Activated gamma-delta T cell (primary cell): ENCODE data around the gene KLF17.

Experiments
- DNase-seq: peaks from one replicate; lab custom pipeline; 2025; lab: John Stamatoyannopoulos, UW

The KLF17 gene

DNA sequence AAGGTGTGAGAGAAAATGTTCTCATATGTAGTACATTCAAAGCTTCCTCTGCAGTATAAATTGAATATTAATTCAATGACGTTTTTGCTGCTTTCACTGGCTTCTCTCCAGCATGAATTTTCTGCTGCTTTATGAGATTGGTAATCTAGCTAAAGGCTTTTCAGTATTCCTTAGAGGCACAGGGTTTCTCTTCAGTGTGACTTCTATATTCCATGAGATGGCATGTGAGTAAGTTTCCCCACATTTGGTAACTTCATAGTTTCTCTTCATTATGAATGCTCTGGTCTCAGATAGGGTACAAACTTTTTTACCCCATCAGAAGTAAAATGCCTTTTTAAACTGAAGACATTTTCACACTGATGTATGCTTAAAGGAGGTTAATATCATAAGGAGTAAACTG lies 33.2 kb downstream of the KLF17 start:
- DNase-seq = no peak

DNA sequence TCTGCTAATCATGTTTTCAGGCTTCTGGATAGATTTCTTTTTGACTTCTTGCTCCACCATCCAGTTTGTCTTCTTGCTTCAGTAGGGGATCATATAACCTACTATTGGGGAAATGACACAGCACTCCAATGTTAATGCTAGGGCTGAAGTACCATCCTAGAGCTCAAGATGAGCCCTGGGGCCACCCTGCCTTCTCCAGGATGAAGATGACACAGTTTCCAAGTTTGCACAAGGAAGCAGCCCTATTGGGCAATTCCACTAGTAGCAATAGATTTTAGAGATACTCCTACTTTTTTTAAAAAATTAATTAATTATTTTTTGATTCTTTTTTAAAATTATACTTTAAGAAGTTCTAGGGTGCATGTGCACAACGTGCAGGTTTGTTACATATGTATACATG lies 34.1 kb downstream of the KLF17 start:
- DNase-seq = no peak

DNA sequence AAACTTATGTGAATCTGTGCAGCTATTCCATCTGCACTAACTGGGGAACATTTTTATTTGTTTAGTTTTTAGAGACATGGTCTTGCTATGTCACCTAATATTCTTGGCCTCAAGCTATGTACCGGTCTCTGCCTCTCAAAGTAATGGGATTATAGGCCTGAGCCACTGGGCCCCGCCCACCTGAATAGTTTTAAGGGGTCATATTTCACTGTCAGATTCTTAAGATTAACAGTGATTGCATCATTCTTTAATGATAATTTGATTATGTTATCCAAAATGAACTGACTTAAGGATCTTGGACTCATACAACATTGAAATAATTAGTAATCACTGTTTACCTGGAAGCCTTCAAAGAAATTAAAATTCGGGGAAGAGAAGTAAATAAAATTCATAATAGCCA lies 35.4 kb downstream of the KLF17 start:
- no peak for DNase-seq

DNA sequence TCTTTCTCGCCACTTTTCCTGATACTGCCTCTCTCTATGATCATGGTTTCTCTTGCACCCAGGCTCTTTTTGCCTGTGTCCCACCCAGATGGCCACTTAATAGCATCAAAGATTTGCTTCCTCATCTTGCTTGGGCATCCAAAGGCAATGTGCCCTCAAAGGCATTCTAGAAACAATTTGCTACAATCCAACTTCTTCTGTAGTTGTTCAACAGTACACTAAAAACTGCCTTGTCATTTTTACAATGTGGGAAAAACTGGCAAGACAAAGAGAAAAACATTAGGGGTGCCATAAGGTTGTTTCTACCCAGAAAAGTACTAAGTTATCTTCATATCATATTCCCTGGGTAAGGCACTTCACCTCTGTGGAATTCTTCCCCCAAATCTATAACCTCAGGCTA lies 39.3 kb downstream of the KLF17 start:
- no peak for DNase-seq

DNA sequence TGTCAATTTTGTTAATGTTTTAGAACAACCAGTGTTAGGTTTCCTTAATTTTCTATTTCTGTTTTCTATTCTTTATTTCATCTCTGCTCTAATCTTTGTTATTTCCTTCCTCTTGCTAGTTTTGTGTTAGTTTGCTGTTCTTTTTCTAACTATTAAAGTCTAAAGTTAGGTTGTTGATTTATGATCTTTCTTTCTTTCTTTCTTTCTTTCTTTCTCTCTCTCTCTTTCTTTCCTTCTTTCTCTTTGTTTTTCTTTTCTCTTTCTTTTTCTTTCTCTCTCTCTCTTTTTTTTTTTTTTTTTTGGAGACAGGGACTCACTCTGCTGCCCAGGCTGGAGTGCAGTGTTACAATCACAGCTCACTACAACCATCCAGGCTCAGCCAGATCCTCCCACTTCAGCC lies 40.2 kb downstream of the KLF17 start:
- DNase-seq = no peak

DNA sequence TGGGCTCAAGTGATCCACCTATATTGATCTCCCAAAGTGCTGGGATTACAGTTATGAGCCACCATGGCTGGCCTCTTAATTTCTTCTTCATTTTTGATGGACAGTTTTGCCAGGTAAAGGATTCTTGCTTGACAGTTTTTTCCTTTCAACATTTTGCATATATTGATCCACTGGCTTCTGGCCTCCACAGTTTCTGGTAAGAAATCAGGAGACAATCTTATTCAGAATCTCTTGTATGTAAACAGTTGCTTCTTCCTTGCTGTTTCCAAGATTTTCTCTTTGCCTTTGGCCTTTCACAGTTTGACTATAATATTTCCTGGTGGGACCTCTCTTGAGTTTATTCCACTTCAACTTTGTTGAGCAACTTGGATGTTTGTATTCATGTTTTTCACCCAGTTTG lies 42.9 kb downstream of the KLF17 start:
- no peak for DNase-seq

DNA sequence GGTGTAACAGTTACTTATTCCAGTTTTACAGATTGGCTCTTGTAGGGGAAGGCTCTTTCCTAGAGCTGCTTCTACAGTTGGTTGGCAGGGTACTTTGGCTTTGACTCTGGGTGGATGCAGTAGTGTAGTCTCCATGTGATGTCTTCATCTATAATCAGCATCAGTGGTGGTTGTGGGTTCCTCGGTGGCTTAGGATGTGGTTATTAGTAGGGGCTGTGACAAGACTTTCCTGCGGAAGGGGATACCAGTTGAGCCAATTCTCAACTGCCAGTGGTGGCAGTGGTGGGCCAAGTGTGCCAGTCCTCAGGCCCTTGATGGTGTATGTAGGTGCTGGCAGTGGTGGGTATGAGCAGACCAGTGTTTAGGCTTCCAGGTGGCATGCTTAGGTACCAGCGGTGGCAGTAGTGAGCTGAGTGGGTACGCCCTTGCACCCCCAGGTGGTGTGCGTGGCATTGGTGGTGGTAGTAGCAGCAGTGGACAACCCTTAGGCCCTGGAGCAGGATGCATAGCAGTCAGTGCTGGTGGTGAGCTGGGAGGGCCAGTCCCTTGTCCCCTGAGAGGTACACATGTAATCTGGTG lies 50.0 kb downstream of the KLF17 start:
- DNase-seq = no peak

DNA sequence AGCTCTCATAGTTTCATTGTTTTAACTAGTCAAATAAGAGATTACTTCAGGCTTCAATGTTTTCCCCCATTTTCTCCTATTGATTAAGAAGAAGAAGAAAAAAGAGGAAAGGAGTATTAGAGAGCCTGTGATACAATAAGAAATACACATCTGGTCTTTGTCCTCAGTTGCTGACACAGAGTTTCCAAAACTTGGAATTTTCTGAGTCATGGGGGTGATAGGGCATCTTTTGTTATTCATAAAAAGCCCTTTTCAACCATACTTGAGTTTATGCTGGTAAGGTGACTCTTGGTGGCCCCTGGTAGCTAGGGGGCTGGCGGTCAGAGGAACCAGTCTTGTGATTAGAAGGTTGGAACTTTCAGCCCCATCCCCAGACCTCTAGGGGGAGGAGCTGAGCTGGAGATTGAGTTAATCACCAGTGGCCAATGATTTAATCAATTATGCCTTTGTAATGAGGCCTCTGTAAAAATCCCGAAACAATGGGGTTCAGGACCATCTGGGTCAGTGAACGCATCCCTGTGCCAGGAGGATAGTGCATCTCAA lies 51.7 kb downstream of the KLF17 start:
- DNase-seq = no peak

DNA sequence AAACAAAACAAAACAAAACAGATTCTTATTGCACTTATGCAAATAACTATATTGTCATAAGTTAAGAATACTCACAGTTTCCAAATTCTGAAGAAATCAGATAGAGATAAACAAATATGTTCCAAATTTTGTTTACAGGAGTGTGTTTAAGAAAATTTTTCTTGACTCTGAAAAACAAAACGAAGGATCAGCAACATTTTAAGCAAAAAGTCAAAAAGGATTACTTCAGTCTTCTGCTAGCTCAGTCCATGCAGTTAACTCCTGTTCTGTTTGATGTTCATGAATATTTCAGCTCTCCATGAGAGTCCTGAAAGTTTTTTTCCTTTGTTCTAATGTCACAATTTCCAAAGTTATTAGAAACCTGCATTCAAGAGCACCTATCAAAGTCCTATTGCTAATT lies 56.0 kb downstream of the KLF17 start:
- no peak for DNase-seq
